ENCODE data around the gene CCL28.
"Not testable (repeated sequence)": the region's sequence is repeated elsewhere in the genome, so short reads cannot be mapped to it uniquely, and the experiment has no call there.

The CCL28 gene, protein sequence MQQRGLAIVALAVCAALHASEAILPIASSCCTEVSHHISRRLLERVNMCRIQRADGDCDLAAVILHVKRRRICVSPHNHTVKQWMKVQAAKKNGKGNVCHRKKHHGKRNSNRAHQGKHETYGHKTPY

DNA sequence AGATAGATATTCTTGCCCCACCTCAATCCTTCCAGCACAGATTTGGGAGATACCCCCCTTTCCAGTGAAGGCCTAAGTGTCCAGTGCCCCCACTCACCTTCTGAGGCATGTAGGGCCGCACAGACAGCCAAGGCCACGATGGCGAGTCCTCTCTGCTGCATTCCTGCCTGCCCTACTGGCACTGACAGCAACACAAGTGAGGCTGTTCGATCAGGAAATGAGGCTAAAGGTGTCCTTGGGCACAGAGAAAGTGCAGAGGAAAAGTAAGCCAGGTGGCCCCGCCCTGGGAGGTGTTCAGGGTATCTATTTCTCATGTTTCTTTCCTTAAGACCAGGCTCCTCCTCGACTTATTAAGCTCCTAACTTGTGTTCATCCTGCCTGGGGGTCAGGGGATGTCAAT lies at the start of gene CCL28:
CCL28 (minus strand) TSS at position 236 of the 400 bp plus-strand sequence; CDS start at position 161, 75 bp downstream.
- DNase-seq (ENCODE audit: low read depth): no peak

DNA sequence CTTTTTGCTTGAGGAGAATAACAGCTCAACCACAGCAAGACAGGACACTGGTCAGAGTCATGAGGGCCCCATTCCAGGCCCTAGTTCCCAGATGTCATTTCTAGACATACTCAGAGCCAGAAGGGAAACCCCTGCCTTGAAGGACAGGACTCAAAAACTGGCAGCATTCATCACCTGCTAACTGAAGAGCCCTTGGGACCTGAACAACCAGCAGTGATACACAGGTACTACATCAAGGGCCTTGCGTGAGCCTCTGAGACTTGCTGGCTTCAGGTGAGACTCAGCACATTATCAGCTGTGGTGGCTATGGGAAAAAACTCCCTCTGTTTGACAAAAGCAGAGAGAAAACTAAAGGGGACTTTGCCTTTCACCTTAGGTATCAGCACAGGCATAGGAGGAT lies 48.9 kb upstream of the CCL28 start:
- DNase-seq (ENCODE audit: low read depth): no peak

- no peak for DNase-seq (ENCODE audit: low read depth)
Measured at GRCh38 chr5:43456556-43456955, 44.4 kb upstream of the CCL28 start.

- DNase-seq (ENCODE audit: low read depth): not testable (repeated sequence)
Measured at GRCh38 chr5:43441575-43441974, 29.4 kb upstream of the CCL28 start.

- no peak for DNase-seq (ENCODE audit: low read depth)
Measured at GRCh38 chr5:43437062-43437660, 25.0 kb upstream of the CCL28 start.

- no peak for DNase-seq (ENCODE audit: low read depth)
Measured at GRCh38 chr5:43433382-43433781, 21.2 kb upstream of the CCL28 start.

- DNase-seq (ENCODE audit: low read depth): no peak
Measured at GRCh38 chr5:43432486-43433375, 20.5 kb upstream of the CCL28 start.

DNA sequence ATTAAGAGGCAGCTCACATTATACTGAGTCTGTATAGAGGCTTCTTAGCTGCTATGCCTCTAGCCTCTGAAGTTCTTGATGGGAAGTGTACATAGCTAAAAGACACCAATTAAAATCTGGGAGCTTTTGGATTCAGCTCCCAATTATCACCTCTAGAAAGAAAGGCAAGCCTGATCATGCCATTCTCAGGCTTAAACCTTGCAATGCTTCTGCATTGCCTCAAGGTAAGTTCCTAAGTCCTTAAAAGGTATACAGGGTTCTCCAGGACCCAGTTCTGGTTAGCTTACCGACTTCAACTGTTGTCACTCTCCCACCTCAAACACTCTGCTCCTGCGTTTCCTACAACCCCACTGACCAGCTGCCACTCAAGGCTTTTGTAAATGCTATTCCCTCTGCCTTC lies 17.5 kb upstream of the CCL28 start:
- no peak for DNase-seq (ENCODE audit: low read depth)

GRCh38 chr5:43429016-43429415 lies 16.8 kb upstream of the CCL28 start:
- DNase-seq (ENCODE audit: low read depth): no peak

DNA sequence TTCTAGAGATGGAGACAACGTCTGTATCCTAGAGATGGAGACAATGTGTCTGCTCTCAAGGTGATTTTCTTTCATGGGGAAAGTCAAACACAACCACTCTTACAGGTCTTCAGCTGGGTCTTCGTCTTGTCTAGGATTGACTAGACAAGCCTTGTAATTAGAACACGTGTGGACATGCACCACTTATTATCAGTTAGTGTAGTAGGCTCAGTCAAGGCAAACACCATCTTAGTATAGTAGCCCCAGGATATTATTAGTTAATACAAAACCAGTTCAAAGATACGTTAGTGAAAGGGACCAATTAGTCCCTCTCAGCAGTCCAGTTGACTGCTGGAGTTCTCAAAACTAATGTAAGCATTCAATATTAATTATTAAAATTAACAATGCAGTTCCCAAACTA lies 15.1 kb upstream of the CCL28 start:
- no peak for DNase-seq (ENCODE audit: low read depth)

DNA sequence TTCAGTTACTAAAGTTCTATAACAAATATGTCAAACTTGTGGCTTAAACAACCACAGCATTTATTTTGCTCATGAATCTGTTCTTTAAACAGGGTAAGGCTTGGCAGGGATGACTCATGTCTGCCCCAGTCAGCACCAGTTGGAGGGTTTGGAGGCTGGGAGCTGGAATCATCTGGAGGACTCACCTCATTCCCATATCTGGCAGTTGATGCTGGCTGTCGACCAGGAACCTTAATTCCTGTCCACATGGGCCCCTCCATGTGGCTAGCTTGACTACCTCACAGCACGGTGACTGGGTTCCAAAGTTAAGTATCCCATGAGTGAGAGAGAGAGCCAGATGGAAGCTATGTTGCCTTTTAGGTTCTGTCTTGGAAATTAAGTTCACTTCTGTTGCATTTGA lies 13.8 kb upstream of the CCL28 start:
- no peak for DNase-seq (ENCODE audit: low read depth)

- not testable (repeated sequence) for DNase-seq (ENCODE audit: low read depth)
Measured at GRCh38 chr5:43423086-43423485, 10.9 kb upstream of the CCL28 start.

GRCh38 chr5:43422143-43422542 lies 10.0 kb upstream of the CCL28 start:
- no peak for DNase-seq (ENCODE audit: low read depth)

DNA sequence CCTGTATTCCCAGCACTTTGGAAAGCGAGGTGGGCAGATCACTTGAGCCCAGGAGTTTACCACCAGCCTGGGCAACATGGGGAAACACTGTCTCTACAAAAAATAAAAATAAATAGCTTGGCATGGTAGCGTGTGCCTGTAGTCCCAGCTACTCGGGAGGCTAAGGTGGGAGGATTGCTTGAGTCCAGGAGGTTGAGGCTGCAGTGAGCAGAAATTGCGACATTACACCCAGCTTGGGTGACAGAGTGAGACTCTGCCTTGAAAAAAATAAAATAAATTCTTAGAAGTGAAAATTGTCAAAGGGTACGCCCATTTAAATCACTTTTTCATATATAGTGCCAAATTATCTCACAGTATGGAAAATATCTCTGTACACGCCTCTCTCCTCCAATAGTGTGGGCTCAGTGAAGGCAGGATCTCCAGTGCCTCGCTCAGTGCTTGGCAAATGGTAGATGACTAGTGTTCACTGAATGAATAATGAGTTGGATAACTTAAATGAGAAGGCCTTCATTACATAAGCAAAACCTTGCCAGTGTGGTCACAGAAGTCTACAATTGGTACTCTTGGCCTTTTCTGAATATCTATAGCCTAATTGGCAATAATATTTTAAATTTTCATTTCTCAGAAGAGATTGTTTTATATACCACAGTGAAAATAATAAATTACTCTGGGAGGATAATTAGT lies 9.4 kb upstream of the CCL28 start:
- DNase-seq (ENCODE audit: low read depth): no peak

DNA sequence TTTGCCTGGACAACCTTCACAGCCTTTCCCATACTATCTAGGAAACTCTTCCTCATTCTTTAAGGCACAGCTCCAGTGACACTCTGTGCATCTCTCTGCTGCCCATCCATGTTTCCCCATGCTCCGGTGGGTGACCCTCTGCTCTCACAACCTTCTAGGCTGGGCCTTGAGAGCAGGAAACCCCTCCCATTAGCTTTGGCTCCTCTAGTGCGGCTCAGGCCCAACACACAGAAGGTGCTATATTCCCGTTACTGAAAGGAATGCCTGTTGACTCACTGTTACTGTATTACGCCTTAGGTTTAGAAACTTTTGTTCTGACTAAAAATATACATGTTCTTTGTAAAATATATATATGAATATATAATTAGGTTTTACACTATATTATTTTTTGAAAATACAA lies 8.1 kb upstream of the CCL28 start:
- no peak for DNase-seq (ENCODE audit: low read depth)

DNA sequence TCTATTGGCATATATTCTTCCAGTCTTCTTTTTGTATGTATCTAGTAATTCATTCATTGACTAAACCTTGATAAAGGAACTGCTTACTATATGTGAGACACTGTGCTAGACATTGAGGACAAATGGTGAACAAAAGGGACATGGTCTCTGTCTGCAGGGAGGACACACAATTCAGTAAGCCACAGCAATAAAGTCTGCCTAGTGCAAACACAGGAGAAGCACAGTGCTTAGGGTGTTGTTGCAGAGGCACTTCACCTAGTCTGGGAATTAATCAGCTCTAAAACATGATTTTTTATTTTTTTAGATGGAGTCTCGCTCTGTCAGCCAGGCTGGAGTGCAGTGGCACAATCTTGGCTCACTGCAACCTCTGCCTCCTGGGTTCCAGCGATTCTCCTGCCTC lies 6.4 kb upstream of the CCL28 start:
- no peak for DNase-seq (ENCODE audit: low read depth)

DNA sequence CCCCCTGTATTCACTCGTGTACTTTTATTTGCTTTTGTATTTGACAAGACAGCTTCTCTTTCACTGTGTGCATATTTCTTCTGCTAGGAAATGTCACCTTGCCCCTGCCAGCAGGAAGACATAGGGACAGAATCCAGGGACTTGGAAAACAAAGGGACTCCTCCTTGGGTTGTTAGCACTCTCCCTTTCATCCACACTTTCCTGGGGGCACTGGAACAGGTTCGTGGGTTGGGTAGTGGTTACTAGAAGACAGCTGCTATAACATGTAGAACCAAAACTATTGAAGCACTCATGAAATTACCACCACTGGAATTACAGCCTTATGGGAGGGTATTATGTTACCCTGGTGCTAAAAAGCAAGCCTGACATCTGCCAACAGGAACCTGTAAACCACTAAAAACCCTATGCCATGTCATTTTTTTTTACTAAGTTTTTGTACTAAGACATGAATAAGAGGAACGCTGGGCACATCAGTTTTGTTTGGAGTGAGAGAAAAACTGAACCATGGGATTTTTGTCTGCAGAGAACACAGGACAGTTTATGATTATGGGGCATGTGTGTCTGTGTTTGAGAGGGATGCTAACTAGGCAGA lies 4.7 kb upstream of the CCL28 start:
- DNase-seq (ENCODE audit: low read depth): no peak

DNA sequence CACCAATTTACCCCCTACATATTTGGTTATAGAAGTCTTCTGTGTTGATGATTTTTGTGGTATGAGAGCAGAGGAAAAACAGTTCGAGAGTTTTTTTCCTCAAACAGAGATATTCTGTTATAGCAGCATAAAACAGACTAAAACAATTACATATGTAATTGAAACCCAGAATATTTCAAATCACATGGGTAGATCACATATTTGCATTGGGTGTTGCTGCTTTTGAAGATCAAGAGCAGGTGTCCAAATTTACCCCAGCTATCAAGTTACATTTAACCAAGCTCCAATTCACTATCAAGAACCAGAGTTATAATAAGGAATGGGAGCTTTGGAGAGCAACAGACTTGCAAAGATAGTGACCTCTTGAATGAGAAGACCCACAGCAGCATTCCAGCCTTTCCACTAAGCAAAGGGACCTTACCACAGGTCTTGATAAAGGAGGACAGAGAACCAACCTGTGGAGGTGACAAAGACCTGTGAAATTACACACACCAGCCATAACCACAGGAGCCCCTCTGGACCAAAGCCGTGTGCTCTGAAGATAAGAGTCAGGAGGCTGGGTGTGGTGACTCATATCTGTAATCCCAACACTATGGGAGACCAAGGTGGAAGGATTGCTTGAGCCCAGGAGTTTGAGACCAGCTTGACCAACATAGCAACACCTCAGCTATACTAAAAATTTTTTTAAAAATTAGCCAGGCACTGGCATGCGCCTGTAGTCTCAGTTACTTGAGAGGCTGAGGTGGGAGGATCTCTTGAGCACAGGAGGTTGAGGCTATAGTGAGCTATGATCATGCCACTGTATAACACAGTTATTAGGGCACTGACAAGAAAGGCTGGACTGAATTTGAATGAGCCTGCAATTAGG lies 4.0 kb upstream of the CCL28 start:
- no peak for DNase-seq (ENCODE audit: low read depth)

DNA sequence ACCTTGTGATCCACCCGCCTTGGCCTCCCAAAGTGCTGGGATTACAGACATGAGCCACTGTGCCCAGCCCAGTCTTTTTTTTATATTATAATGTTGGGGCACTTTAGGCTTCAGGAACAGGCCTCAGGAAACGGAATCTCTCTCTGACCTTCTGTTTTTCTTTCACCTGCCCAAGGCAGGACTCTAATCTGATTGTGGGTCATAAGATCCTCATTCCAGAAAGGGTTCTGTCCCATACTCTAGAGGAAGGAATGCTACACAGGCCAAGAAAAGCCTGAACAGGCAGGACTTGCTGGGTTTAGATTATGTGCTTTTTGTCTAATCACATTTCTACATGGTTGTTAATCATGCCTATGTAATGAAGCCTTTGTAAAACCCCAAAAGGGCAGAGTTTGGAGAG lies 1.8 kb upstream of the CCL28 start:
- no peak for DNase-seq (ENCODE audit: low read depth)

DNA sequence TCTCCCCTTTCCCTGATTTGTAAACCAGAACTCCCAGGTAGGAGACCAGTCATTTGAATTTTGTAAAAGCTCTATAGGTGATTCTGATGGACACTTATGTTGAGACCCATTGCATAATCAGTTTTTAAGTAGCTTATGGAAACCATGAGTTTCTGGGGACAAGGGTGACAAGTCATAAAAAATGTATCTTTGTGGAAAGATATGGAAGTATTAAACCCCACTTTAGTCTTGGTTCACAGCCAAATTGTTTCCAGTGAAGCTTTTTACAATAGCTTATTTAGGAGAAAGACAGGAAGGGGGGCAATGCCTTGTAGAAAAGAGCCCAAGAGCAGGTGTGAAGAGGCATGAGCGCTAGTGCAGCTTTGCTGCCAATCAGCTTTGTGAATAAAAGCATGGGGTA lies 453 bp upstream of the CCL28 start:
- DNase-seq (ENCODE audit: low read depth): no peak

GRCh38 chr5:43411495-43411894 lies 696 bp downstream of the CCL28 start:
- DNase-seq (ENCODE audit: low read depth): no peak

Data from CMK (cell line).